Measurements from ENCODE around the gene CAVIN1. TPM values are rescaled to one million over a fixed set of nuclear protein-coding genes. Genes with fewer than 3 reads are reported as not detected.

CAVIN1 gene
- total and polyA plus RNA-seq, 2 donors (not counting 3 experiments of a cell fraction or from before 2014, with no cell fraction given), result 303 to 663 TPM

- TF ChIP-seq FOS (IDR thresholded peaks at IDR 0.05; ENCODE audit: borderline replicate concordance, insufficient read depth, low read length), result no peak
- no peak for TF ChIP-seq JUN (IDR thresholded peaks at IDR 0.05; ENCODE audit: borderline replicate concordance, insufficient read depth, insufficient read length, low read depth)
- no peak for TF ChIP-seq EZH2 (IDR thresholded peaks at IDR 0.05; ENCODE audit: borderline replicate concordance, low read depth, low read length, severe bottlenecking)
- no peak for TF ChIP-seq CTCF (IDR thresholded peaks at IDR 0.05; ENCODE audit: extremely low read depth in 1 of 2, insufficient read depth in 1 of 2, low read depth in 1 of 2, low read length in 2 of 2)
- no peak for TF ChIP-seq POLR2A (IDR thresholded peaks at IDR 0.05; ENCODE audit: low read depth, low read length)
- TF ChIP-seq MYC (IDR thresholded peaks at IDR 0.05; ENCODE audit: low read depth, low read length), result no peak
- no peak for TF ChIP-seq POLR2AphosphoS5 (IDR thresholded peaks at IDR 0.05; ENCODE audit: insufficient read depth, low read depth, low read length)
- TF ChIP-seq GATA2 (IDR thresholded peaks at IDR 0.05; ENCODE audit: insufficient read depth, insufficient read length, low read depth, low read length), result no peak
- TF ChIP-seq, protein P1, sequence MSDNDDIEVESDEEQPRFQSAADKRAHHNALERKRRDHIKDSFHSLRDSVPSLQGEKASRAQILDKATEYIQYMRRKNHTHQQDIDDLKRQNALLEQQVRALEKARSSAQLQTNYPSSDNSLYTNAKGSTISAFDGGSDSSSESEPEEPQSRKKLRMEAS (IDR thresholded peaks at IDR 0.05; ENCODE audit: insufficient read depth, insufficient read length), result no peak
- no peak overlapping the region for H2AFZ ChIP-seq (ENCODE audit: low read depth, low read length)
- H3K4me2 ChIP-seq (ENCODE audit: insufficient read depth, low read length), result no peak overlapping the region
- peaks cover 13% of the 10 kb centered on the region for H3K4me1 ChIP-seq (ENCODE audit: control insufficient read depth, extremely low read depth, insufficient read depth, low read length)
- intact Hi-C loops (cut with micrococcal nuclease) (no loop called here), dilution Hi-C loops (cut with MboI; ENCODE audit: extremely low pct_ligation_motif_present, low sequenced_read_pairs) (no loop called here)
- H3K27me3 ChIP-seq (ENCODE audit: control insufficient read depth in 2 of 2, insufficient read depth in 2 of 2, low read length in 2 of 2), result no peaks in the 10 kb centered on the region
- peaks cover 3% of the 10 kb centered on the region for H4K20me1 ChIP-seq (replicated peaks; ENCODE audit: control insufficient read depth, extremely low read depth, insufficient read depth, low read length)
- FAIRE-seq, result no peak
- H3K9me1 ChIP-seq (replicated peaks; ENCODE audit: control insufficient read depth, extremely low read depth, insufficient read depth, low read length), result no peaks in the 10 kb centered on the region
- H3K9me3 ChIP-seq (replicated peaks; ENCODE audit: control insufficient read depth, insufficient read depth, low read length), result no peaks in the 10 kb centered on the region
- H3K27ac ChIP-seq (ENCODE audit: insufficient read depth, low read depth, low read length), result no peak overlapping the region
- H3K9ac ChIP-seq (replicated peaks; ENCODE audit: extremely low read depth, insufficient read depth, low read length), result no peak overlapping the region
- H3K4me3 ChIP-seq (replicated peaks in 1 of 3; ENCODE audit: insufficient read depth in 1 of 3, low read depth in 1 of 3, low read length in 3 of 3), result no peak overlapping the region
- DNase-seq (ENCODE audit: low read depth, low spot score), result no peak
- no peaks in the 10 kb centered on the region for H3K36me3 ChIP-seq (ENCODE audit: control insufficient read depth in 2 of 2, extremely low read depth in 1 of 2, insufficient read depth in 2 of 2, low read length in 2 of 2)
- POLR2A ChIA-PET, result interaction anchor here (0.7 kb wide), 1 partner anchor 85 kb away, joined by 8 read pairs; no protein-coding TSS in a partner anchor
- H3K79me2 ChIP-seq (ENCODE audit: control insufficient read depth, insufficient read depth, low read length), result peaks cover 78% of the 10 kb centered on the region
- CTCF ChIA-PET, result no interaction called here
- BruUV-seq (replicated peaks), result no TSS peak
These were observed 42.1 kb downstream of the CAVIN1 start for GRCh38 chr17:42380935-42381334.

Data from endothelial cell of umbilical vein (primary cell).